K562 (cell line): Measurements from ENCODE around the gene NOC4L.

Experiments
- ATF4 ChIP-seq: fragments of 450-650 bp; formaldehyde crosslinking; IDR thresholded peaks from 2 replicates; pipeline ENCODE4 v1.4.0; 2022; ENCODE audit warnings: mild to moderate bottlenecking, moderate library complexity
- CAMTA2 ChIP-seq: fragments of 250-450 bp; sonication (Bioruptor Pico); conservative IDR thresholded peaks from 2 replicates; pipeline ENCODE4 v1.5.1; 2022
- CHD4 ChIP-seq: fragments of 200-600 bp; sonication (generic); IDR thresholded peaks from 3 replicates; pipeline ENCODE4 v1.6.1; 2012; ENCODE audit warnings: low read depth, mild to moderate bottlenecking, mixed read lengths, low read length, inconsistent platforms; ENCODE audit not compliant: insufficient read depth, insufficient replicate concordance, poor library complexity, severe bottlenecking
- EZH2 ChIP-seq: IDR thresholded peaks from 2 replicates; pipeline ENCODE4 v1.6.1; 2012; ENCODE audit warnings: low read depth, mild to moderate bottlenecking, inconsistent platforms, low read length, borderline replicate concordance
- ILK ChIP-seq: fragments of 450-650 bp; IDR thresholded peaks from 2 replicates; pipeline ENCODE4 v1.6.1; 2016; ENCODE audit warnings: missing genetic modification characterization, low read depth, mild to moderate bottlenecking, missing compliant biosample characterization, moderate library complexity, borderline replicate concordance
- MCM2 ChIP-seq: fragments of 450-650 bp; IDR thresholded peaks from 2 replicates; pipeline ENCODE4 v1.6.1; 2017; ENCODE audit warnings: low read depth, mild to moderate bottlenecking
- NFATC3 ChIP-seq: fragments of 450-650 bp; IDR thresholded peaks from 2 replicates; pipeline ENCODE4 v1.6.1; 2017; ENCODE audit warnings: mild to moderate bottlenecking
- POLR2AphosphoS2 ChIP-seq: IDR thresholded peaks from 2 replicates; pipeline ENCODE4 v1.6.1; 2012; ENCODE audit warnings: low read length, improper control_type of control experiment
- TBP ChIP-seq: optimal IDR thresholded peaks from 2 replicates; pipeline ENCODE3; 2011; ENCODE audit warnings: low read depth, low read length, improper control_type of control experiment
- TCF3 ChIP-seq: sonication (generic); formaldehyde crosslinking; IDR thresholded peaks from 2 replicates; pipeline ENCODE4 v1.4.0; 2020; ENCODE audit warnings: mild to moderate bottlenecking, missing genetic modification reagents
- TRIM28 ChIP-seq: fragments of 450-650 bp; IDR thresholded peaks from 2 replicates; pipeline ENCODE4 v1.6.1; 2017
- TF ChIP-seq, protein P1 (sequence below): sonication (generic); formaldehyde crosslinking; IDR thresholded peaks from 2 replicates; pipeline ENCODE4 v1.8.1; 2022; ENCODE audit warnings: missing genetic modification reagents
- TF ChIP-seq, protein P2 (sequence below): sonication (generic); formaldehyde crosslinking; IDR thresholded peaks from 2 replicates; pipeline ENCODE4 v1.8.0; 2022; ENCODE audit warnings: missing genetic modification reagents, mild to moderate bottlenecking, moderate library complexity, borderline replicate concordance

DNA sequence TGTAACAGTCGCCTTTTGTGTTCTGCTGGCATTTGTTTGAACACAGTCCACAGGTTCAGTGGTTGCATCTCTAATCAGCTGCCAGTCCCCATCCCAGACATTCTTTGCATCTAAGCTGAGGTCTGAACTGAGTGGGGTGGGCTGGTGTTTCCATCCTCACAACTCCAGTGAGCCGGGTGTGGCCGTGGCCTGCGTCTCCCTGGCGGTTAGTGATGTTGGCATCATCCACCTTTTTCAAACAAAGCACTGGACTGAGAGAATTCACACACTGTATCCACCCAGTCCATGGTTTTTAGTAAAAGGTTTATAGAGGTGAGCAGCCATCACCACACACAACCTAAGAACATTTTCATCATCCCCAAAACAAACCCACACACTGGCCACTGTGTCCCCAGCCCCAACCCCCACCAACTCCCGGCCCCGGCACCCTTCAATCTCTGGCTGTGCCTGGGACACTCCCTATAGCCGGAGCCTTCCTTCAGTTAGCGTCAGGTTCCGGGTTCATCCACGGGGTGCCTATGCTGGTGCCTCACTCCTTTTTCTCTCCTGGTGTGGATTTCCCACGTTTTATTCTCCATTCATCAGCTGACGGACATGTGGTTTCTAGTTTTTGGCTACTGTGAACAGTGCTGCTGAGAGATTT lies 6.7 kb upstream of the NOC4L start:
- TF ChIP-seq CHD4 (no peak), TBP (no peak), EZH2 (no peak), ATF4 (CRISPR knock-in tag) (no peak), TCF3 (CRISPR knock-in tag) (no peak), MCM2 (no peak), NFATC3 (no peak), POLR2AphosphoS2 (no peak), ILK (tag) (no peak), CAMTA2 (CRISPR knock-in tag) (no peak), TRIM28 (no peak)
- TF ChIP-seq, protein P1, sequence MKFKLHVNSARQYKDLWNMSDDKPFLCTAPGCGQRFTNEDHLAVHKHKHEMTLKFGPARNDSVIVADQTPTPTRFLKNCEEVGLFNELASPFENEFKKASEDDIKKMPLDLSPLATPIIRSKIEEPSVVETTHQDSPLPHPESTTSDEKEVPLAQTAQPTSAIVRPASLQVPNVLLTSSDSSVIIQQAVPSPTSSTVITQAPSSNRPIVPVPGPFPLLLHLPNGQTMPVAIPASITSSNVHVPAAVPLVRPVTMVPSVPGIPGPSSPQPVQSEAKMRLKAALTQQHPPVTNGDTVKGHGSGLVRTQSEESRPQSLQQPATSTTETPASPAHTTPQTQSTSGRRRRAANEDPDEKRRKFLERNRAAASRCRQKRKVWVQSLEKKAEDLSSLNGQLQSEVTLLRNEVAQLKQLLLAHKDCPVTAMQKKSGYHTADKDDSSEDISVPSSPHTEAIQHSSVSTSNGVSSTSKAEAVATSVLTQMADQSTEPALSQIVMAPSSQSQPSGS (CRISPR knock-in tag): no peak
- TF ChIP-seq, protein P2, sequence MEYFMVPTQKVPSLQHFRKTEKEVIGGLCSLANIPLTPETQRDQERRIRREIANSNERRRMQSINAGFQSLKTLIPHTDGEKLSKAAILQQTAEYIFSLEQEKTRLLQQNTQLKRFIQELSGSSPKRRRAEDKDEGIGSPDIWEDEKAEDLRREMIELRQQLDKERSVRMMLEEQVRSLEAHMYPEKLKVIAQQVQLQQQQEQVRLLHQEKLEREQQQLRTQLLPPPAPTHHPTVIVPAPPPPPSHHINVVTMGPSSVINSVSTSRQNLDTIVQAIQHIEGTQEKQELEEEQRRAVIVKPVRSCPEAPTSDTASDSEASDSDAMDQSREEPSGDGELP (CRISPR knock-in tag): no peak
